Stimulated activated CD8-positive, alpha-beta memory T cell treated with anti-CD3 and anti-CD28 coated beads, Interleukin-12 subunit alpha, Interleukin-12 subunit beta, amount 100 ng/mL, for 24 hours (primary cell): ENCODE measurements around the gene MICAL1.

Experiments
- DNase-seq: peaks from one replicate; pipeline ENCODE4 v3.0.0-alpha.2; 2020; ENCODE audit errors: extremely low read depth

MICAL1 gene

GRCh38 chr6:109455437-109456110 lies at the start of gene MICAL1:
Gene MICAL1 (minus strand): TSS chr6:109455772. CDS start chr6:109454196, 1,576 bp downstream.
- DNase-seq = peak; percentile 20

- DNase-seq = no peak
These were observed 48.0 kb upstream of the MICAL1 start for GRCh38 chr6:109503327-109504224.

- no peak for DNase-seq
These were observed 43.4 kb upstream of the MICAL1 start for GRCh38 chr6:109498936-109499335.

- no peak for DNase-seq
These were observed 42.5 kb upstream of the MICAL1 start for GRCh38 chr6:109498052-109498451.

GRCh38 chr6:109496036-109496772 lies 40.6 kb upstream of the MICAL1 start:
- DNase-seq = no peak

- DNase-seq = no peak
These were observed 38.3 kb upstream of the MICAL1 start for GRCh38 chr6:109493865-109494264.

GRCh38 chr6:109491207-109491938 lies 35.8 kb upstream of the MICAL1 start:
- no peak for DNase-seq

GRCh38 chr6:109490713-109491112 lies 35.1 kb upstream of the MICAL1 start:
- DNase-seq = no peak

GRCh38 chr6:109488001-109488400 lies 32.4 kb upstream of the MICAL1 start:
- DNase-seq = no peak

- no peak for DNase-seq
These were observed 30.5 kb upstream of the MICAL1 start for GRCh38 chr6:109486068-109486467.

- DNase-seq = no peak
These were observed 29.8 kb upstream of the MICAL1 start for GRCh38 chr6:109485266-109485935.

- DNase-seq = no peak
These were observed 28.6 kb upstream of the MICAL1 start for GRCh38 chr6:109484122-109484521.

- no peak for DNase-seq
These were observed 28.1 kb upstream of the MICAL1 start for GRCh38 chr6:109483735-109484057.

- DNase-seq = peak; percentile 66
These were observed 27.5 kb upstream of the MICAL1 start, which contains the start of gene ZBTB24 for GRCh38 chr6:109482905-109483734. Gene ZBTB24 (minus strand): TSS chr6:109483219. CDS start chr6:109482026, 1,193 bp downstream.

GRCh38 chr6:109480993-109481480 lies 25.5 kb upstream of the MICAL1 start:
- no peak for DNase-seq

- DNase-seq = no peak
These were observed 23.5 kb upstream of the MICAL1 start for GRCh38 chr6:109478841-109479624.

- DNase-seq = no peak
These were observed 22.7 kb upstream of the MICAL1 start for GRCh38 chr6:109478222-109478805.

GRCh38 chr6:109477725-109478124 lies 22.2 kb upstream of the MICAL1 start:
- no peak for DNase-seq

- DNase-seq = no peak
These were observed 21.6 kb upstream of the MICAL1 start for GRCh38 chr6:109477184-109477583.
